Breast epithelium (tissue), 3 donors: ENCODE results near the gene TNNT1.

Experiments used
- POLR2A ChIP-seq: fragments of 450-650 bp; IDR thresholded peaks from one replicate; pipeline ENCODE4 v1.6.1; 2016; ENCODE audit warnings: antibody characterized with exemption, mild to moderate bottlenecking, moderate library complexity
- TF ChIP-seq, protein P1 (sequence below), 3 donors: fragments of 450-650 bp; IDR thresholded peaks; one replicate each; pipeline ENCODE4 v1.5.1; 2016 to 2017; ENCODE audit warnings: antibody characterized with exemption in 3 of 3, mild to moderate bottlenecking in 3 of 3, moderate library complexity in 3 of 3

DNA sequence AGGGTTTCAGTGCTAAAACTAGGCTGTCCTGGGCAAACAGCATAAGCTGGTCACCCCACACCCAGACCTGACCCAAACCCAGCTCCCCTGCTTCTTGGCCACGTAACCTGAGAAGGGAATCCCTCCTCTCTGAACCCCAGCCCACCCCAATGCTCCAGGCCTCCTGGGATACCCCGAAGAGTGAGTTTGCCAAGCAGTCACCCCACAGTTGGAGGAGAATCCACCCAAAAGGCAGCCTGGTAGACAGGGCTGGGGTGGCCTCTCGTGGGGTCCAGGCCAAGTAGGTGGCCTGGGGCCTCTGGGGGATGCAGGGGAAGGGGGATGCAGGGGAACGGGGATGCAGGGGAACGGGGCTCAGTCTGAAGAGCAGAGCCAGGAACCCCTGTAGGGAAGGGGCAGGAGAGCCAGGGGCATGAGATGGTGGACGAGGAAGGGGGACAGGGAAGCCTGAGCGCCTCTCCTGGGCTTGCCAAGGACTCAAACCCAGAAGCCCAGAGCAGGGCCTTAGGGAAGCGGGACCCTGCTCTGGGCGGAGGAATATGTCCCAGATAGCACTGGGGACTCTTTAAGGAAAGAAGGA, 34.4 kb downstream of the TNNT1 start:
- TF ChIP-seq, protein P1, sequence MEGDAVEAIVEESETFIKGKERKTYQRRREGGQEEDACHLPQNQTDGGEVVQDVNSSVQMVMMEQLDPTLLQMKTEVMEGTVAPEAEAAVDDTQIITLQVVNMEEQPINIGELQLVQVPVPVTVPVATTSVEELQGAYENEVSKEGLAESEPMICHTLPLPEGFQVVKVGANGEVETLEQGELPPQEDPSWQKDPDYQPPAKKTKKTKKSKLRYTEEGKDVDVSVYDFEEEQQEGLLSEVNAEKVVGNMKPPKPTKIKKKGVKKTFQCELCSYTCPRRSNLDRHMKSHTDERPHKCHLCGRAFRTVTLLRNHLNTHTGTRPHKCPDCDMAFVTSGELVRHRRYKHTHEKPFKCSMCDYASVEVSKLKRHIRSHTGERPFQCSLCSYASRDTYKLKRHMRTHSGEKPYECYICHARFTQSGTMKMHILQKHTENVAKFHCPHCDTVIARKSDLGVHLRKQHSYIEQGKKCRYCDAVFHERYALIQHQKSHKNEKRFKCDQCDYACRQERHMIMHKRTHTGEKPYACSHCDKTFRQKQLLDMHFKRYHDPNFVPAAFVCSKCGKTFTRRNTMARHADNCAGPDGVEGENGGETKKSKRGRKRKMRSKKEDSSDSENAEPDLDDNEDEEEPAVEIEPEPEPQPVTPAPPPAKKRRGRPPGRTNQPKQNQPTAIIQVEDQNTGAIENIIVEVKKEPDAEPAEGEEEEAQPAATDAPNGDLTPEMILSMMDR (IDR thresholded peaks at IDR 0.05): no peak
- TF ChIP-seq POLR2A: no peak
